Loucy (cell line): ENCODE data around the gene KLK8.
"Not testable (repeated sequence)": the region's sequence is repeated elsewhere in the genome, so short reads cannot be mapped to it uniquely, and the experiment has no call there.

ENCODE experiments used
- H2AFZ ChIP-seq: fragments of 200-600 bp; sonication (generic); 2 replicates; pipeline ENCODE4 v1.6.0; 2016; ENCODE audit warnings: antibody characterized with exemption, mild to moderate bottlenecking, low read length, moderate library complexity
- H3F3A ChIP-seq: fragments of 200-600 bp; 2 replicates; pipeline ENCODE4 v1.6.0; 2016; ENCODE audit warnings: antibody characterized with exemption, low read depth, mild to moderate bottlenecking
- H3K27me3 ChIP-seq: fragments of 200-600 bp; sonication (generic); 2 replicates; pipeline ENCODE4 v1.6.1; 2014; ENCODE audit warnings: low read length, mild to moderate bottlenecking; ENCODE audit not compliant: insufficient read depth, poor library complexity, severe bottlenecking
- H3K36me3 ChIP-seq: fragments of 200-600 bp; sonication (generic); 2 replicates; pipeline ENCODE4 v1.6.1; 2016; ENCODE audit warnings: low read length; ENCODE audit not compliant: insufficient read depth
- H3K4me1 ChIP-seq: fragments of 200-600 bp; sonication (generic); 2 replicates; pipeline ENCODE4 v1.5.1; 2014; ENCODE audit warnings: low read length, mild to moderate bottlenecking; ENCODE audit not compliant: insufficient read depth, poor library complexity, severe bottlenecking
- H3K4me2 ChIP-seq: fragments of 200-600 bp; sonication (generic); 2 replicates; pipeline ENCODE4 v1.6.0; 2014; ENCODE audit warnings: antibody characterized with exemption, low read length, low read depth, mild to moderate bottlenecking; ENCODE audit not compliant: poor library complexity, severe bottlenecking
- H3K4me3 ChIP-seq: fragments of 200-600 bp; sonication (generic); 2 replicates; pipeline ENCODE4 v1.5.1; 2014; ENCODE audit warnings: low read length, mild to moderate bottlenecking, mixed read lengths; ENCODE audit not compliant: poor library complexity, severe bottlenecking
- H3K79me2 ChIP-seq: fragments of 200-600 bp; sonication (generic); 2 replicates; pipeline ENCODE4 v1.6.1; 2014; ENCODE audit warnings: low read length; ENCODE audit not compliant: insufficient read depth
- H3K9ac ChIP-seq: fragments of 200-600 bp; sonication (generic); 2 replicates; pipeline ENCODE4 v1.6.0; 2014; ENCODE audit warnings: mild to moderate bottlenecking, low read depth, low read length, moderate library complexity; ENCODE audit not compliant: poor library complexity, severe bottlenecking
- H3K9me2 ChIP-seq: fragments of 200-600 bp; sonication (generic); replicated peaks from 2 replicates; pipeline ENCODE4 v1.6.1; 2016; ENCODE audit warnings: low read depth, low read length, mixed read lengths
- H3K9me3 ChIP-seq: fragments of 200-600 bp; sonication (generic); 2 replicates; pipeline ENCODE4 v1.6.1; 2014; ENCODE audit warnings: mild to moderate bottlenecking, antibody characterized with exemption, low read length, low read depth; ENCODE audit not compliant: insufficient read depth
- H4K20me1 ChIP-seq: fragments of 200-600 bp; sonication (generic); 2 replicates; pipeline ENCODE4 v1.6.0; 2014; ENCODE audit warnings: antibody characterized with exemption, low read length, mild to moderate bottlenecking; ENCODE audit not compliant: insufficient read depth, poor library complexity, severe bottlenecking
- EZH2phosphoT487 ChIP-seq: fragments of 200-600 bp; IDR thresholded peaks from 2 replicates; pipeline ENCODE4 v1.6.1; 2018; ENCODE audit warnings: antibody characterized with exemption, mild to moderate bottlenecking, moderate library complexity, borderline replicate concordance
- TF ChIP-seq, protein P1 (sequence below): fragments of 200-600 bp; sonication (generic); conservative IDR thresholded peaks from 2 replicates; pipeline ENCODE4 v1.5.1; 2014; ENCODE audit warnings: mild to moderate bottlenecking, antibody characterized with exemption, low read length

Gene KLK8

DNA sequence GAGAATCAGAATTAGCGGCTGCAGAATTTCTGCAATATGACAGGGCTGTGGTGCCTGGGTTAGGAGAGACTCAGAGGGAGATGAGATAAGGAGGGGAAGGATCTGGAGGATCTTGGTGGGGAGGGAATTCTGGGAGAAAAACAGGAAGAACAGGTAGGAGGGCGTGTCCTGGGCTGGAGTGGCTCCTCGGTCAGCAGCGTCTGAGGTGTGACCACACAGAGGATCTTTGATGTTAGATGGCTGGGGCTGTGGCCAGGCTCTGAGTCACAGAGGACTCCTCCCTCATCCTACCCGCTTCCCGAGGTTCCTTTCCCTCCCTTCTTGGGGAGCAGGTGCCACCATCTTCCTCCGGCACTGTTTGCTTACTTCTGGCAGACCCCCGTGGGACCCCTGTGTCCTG, 25.6 kb downstream of the KLK8 start:
- H3K9ac ChIP-seq = no peak overlapping the region
- no peaks in the 10 kb centered on the region for H4K20me1 ChIP-seq
- H2AFZ ChIP-seq = no peak overlapping the region; the same call in 1 of the 2 replicates
- no peaks in the 10 kb centered on the region for H3K4me1 ChIP-seq
- H3K27me3 ChIP-seq = no peaks in the 10 kb centered on the region
- no peaks in the 10 kb centered on the region for H3K9me3 ChIP-seq
- H3K36me3 ChIP-seq = no peaks in the 10 kb centered on the region
- H3K9me2 ChIP-seq = no peaks in the 10 kb centered on the region
- H3F3A ChIP-seq = no peaks in the 10 kb centered on the region
- no peaks in the 10 kb centered on the region for H3K79me2 ChIP-seq
- H3K4me3 ChIP-seq = no peak overlapping the region
- no peak overlapping the region for H3K4me2 ChIP-seq
- no peak for TF ChIP-seq EZH2phosphoT487
- TF ChIP-seq, protein P1, sequence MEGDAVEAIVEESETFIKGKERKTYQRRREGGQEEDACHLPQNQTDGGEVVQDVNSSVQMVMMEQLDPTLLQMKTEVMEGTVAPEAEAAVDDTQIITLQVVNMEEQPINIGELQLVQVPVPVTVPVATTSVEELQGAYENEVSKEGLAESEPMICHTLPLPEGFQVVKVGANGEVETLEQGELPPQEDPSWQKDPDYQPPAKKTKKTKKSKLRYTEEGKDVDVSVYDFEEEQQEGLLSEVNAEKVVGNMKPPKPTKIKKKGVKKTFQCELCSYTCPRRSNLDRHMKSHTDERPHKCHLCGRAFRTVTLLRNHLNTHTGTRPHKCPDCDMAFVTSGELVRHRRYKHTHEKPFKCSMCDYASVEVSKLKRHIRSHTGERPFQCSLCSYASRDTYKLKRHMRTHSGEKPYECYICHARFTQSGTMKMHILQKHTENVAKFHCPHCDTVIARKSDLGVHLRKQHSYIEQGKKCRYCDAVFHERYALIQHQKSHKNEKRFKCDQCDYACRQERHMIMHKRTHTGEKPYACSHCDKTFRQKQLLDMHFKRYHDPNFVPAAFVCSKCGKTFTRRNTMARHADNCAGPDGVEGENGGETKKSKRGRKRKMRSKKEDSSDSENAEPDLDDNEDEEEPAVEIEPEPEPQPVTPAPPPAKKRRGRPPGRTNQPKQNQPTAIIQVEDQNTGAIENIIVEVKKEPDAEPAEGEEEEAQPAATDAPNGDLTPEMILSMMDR = no peak

DNA sequence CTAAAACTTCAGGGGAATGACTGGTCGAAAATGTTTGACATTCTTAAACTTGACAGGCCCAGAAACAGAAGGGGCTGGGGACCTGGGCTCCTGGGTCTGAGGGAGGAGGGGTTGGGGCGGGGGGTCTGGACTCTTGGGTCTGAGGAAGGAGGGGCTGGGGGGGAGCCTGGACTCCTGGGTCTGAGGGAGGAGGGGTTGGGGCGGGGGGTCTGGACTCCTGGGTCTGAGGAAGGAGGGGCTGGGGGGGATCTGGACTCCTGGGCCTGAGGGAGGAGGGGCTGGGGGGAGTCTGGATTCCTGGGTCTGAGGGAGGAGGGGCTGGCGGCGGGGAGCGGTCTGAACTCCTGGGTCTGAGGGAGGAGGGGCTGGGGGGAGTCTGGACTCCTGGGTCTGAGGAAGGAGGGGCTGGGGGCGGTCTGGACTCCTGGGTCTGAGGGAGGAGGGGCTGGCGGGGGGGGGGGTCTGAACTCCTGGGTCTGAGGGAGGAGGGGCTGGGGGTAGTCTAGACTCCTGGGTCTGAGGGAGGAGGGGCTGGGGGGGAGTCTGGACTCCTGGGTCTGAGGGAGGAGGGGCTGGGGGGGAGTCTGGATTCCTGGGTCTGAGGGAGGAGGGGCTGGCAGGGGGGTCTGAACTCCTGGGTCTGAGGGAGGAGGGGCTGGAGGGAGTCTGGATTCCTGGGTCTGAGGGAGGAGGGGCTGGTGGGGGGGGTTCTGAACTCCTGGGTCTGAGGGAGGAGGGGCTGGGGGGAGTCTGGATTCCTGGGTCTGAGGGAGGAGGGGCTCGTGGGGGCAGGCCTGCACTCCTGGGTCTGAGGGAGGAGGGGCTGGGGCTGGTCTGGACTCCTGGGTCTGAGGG, 26.5 kb downstream of the KLK8 start:
- H3K4me3 ChIP-seq = no peak overlapping the region
- no peaks in the 10 kb centered on the region for H3K36me3 ChIP-seq
- no peak overlapping the region for H2AFZ ChIP-seq
- no peak overlapping the region for H3K4me2 ChIP-seq
- H3K4me1 ChIP-seq = no peaks in the 10 kb centered on the region
- no peaks in the 10 kb centered on the region for H3K9me2 ChIP-seq
- no peaks in the 10 kb centered on the region for H3K79me2 ChIP-seq
- H3F3A ChIP-seq = no peaks in the 10 kb centered on the region
- no peaks in the 10 kb centered on the region for H4K20me1 ChIP-seq
- no peak overlapping the region for H3K9ac ChIP-seq
- TF ChIP-seq, protein P1 = no peak
- no peak for TF ChIP-seq EZH2phosphoT487
- H3K9me3 ChIP-seq = no peaks in the 10 kb centered on the region
- no peaks in the 10 kb centered on the region for H3K27me3 ChIP-seq

DNA sequence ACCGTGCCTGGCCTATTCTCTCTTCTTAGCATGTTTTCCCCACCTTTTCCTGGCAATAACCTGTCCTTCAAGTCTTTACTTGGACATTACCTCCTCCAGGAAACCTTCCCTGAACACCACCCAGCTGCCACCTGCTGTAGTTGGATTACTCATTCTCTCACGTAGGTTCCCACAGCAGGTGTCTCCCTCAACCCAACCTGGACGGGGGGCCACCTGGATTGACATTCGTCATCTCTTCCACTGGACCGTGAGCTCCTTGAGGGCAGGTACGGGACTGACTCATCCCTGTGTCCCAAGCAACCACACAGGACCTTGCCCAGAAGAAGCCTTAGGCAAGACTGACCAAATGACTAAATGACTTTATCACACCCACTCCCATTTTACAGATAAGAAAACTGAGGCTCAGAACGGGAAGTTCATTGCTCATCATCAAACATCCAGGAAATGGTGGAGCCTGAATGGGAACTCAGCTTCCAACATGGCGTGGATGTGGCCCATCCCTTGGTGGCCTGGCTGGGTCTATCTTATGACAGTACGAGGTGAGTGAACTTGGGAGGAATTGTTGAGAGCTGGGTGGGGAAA, 28.5 kb downstream of the KLK8 start:
- H3F3A ChIP-seq = no peaks in the 10 kb centered on the region
- no peaks in the 10 kb centered on the region for H3K9me2 ChIP-seq
- no peaks in the 10 kb centered on the region for H3K36me3 ChIP-seq

DNA sequence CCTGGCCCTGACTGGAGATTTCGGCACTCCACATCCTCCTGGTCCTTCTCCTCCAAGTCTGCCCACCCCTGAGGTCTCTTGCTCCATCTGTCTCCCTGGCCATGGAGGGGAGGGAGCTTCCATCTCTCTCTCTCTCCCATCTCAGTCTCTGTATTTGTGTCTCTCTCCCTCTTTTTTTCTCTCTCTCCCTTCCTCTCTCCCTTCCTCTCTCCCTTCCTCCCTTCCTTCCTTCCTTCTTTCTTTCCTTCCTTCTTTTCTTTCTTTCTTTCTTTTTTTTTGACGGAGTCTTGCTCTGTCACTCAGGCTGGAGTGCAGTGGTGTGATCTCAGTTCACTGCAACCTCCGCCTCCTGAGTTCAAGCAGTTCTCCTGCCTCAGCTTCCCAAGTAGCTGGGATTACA, 31.6 kb downstream of the KLK8 start:
- H3K4me2 ChIP-seq, H3K36me3 ChIP-seq: not testable (repeated sequence)

More for the DNA sequence above, 28.5 kb downstream of the KLK8 start:
- Histone ChIP-seq H3K4me2 (no peak overlapping the region), H3K27me3 (no peaks in the 10 kb centered on the region), H4K20me1 (no peaks in the 10 kb centered on the region), H3K4me1 (no peaks in the 10 kb centered on the region), H3K9ac (no peak overlapping the region), H3K79me2 (no peaks in the 10 kb centered on the region), H3K9me3 (no peaks in the 10 kb centered on the region; the same call in 1 of the 2 replicates), H3K4me3 (no peak overlapping the region), H2AFZ (no peak overlapping the region)
- no peak for TF ChIP-seq EZH2phosphoT487

More for the DNA sequence above, 31.6 kb downstream of the KLK8 start:
- H3K27me3 ChIP-seq, H3K9me3 ChIP-seq, H3K9me2 ChIP-seq, H3F3A ChIP-seq, H3K4me1 ChIP-seq, H3K9ac ChIP-seq, H3K79me2 ChIP-seq, H3K4me3 ChIP-seq, H2AFZ ChIP-seq, H4K20me1 ChIP-seq: not testable (repeated sequence)
